Omental fat pad (tissue), 4 donors: ENCODE results near the gene MRPL10. TPM values are rescaled to one million over a fixed set of nuclear protein-coding genes. Genes with fewer than 3 reads are reported as not detected.

Source experiments
- ATAC-seq: fragments of 150-250 bp; one replicate; pipeline ENCODE4 v1.9.1; 2016; ENCODE audit warnings: mild to moderate bottlenecking, moderate library complexity; ENCODE audit not compliant: low FRiP score
- DNase-seq: peaks from one replicate; pipeline ENCODE4 v3.0.0-alpha.2; 2019; ENCODE audit warnings: low spot score
- total RNA-seq, 4 donors: library from RNA; depleted of rRNA; stranded (reverse); fragments of >200 nt; gene quantifications; one replicate each; pipeline ENCODE4 v1.1.0, GENCODE V29; 2016
- TF ChIP-seq, protein P1 (sequence below), 3 donors: fragments of 450-650 bp; IDR thresholded peaks; one replicate each; pipeline ENCODE4 v1.5.1; 2016 to 2017; ENCODE audit warnings: antibody characterized with exemption in 3 of 3, mild to moderate bottlenecking in 3 of 3, moderate library complexity in 2 of 3

MRPL10 gene
- total RNA-seq, 4 donors from 2014 or later = 23.1 to 50.5 (median 36.8) TPM

- DNase-seq = no peak
- TF ChIP-seq, protein P1, sequence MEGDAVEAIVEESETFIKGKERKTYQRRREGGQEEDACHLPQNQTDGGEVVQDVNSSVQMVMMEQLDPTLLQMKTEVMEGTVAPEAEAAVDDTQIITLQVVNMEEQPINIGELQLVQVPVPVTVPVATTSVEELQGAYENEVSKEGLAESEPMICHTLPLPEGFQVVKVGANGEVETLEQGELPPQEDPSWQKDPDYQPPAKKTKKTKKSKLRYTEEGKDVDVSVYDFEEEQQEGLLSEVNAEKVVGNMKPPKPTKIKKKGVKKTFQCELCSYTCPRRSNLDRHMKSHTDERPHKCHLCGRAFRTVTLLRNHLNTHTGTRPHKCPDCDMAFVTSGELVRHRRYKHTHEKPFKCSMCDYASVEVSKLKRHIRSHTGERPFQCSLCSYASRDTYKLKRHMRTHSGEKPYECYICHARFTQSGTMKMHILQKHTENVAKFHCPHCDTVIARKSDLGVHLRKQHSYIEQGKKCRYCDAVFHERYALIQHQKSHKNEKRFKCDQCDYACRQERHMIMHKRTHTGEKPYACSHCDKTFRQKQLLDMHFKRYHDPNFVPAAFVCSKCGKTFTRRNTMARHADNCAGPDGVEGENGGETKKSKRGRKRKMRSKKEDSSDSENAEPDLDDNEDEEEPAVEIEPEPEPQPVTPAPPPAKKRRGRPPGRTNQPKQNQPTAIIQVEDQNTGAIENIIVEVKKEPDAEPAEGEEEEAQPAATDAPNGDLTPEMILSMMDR (IDR thresholded peaks at IDR 0.05) = no peak
- no peak for ATAC-seq
These were observed 44.0 kb upstream of the MRPL10 start for GRCh38 chr17:47875011-47875985.

DNA sequence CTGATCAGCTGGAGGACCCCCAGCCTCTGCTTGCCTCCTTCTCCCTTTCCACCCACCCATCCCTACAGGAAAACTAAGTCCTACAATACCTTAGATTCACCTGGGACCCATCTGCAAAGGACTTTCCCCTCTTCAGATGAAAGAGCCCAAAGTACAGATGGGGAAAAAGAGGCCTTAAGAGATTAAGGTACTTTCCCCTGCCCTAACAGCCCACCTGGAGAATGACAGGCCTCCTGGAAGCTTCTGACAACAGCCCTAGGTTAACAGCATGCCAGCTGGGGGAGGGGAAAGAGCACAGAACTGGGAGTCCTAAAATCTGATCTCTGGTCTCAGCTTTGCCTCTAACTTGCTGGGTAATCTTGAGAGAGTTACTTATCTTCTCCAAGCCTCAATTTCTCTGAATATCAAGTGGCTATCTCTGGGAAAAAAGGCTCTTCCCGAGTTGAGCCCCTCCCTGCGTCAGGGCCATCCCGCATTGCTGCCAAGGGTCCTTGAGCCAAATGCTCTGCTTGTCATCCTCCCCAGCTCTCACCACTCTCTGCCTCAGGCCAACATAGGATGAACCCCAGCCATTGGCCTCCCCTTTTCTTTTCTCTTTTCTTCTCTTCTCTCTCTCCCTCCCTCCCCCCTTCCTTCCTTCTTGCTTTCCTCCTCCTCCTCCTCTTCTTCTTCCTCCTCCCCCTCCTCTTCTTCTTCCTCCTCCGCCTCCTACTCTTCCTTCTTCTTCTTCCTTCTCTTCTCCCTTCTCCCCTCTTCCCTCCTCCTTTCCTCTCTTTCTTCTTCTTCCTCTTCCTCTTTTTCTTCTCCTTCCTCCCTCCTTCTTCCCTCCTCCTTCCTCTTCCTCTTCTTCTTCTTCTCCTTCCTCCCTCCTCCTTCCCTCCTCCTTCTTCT, 42.1 kb upstream of the MRPL10 start:
- ATAC-seq (no peak), DNase-seq (no peak)
- TF ChIP-seq, protein P1 (IDR thresholded peaks at IDR 0.05) = no peak

GRCh38 chr17:47872651-47873161, 41.4 kb upstream of the MRPL10 start:
- DNase-seq = no peak
- peak; percentile 49 for ATAC-seq
- TF ChIP-seq, protein P1 (IDR thresholded peaks at IDR 0.05) = no peak

DNA sequence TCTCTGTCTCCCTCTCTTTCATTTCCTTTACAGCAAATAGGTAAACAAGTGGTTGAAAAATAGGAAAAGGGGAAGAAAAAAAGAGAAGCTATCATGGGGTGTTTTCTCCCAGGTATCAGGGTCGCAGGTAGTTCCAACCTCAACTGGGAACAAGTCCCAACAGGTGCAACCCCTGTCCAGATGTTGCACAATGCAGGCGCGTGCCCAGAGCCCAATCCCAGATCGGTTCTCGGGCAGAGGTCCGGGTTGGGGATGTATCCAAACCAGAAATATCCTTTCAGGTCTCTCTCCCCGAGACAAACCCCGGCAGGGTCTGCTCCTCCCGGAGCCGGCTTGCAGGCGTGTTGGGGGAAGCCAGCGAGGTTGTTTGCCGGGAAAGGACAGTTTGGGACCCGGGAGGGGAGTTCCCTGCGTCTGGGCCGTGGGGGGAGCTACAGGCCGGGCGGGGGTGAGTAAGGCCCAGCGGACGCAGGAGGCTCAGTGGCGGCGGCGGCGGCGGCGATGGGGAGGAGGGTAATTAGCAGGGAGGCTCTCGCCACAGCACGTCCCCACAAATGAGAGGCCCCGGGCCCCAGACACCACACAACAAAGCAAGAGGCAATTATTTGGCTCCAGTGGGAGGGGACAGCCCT, 40.8 kb upstream of the MRPL10 start:
- DNase-seq (no peak), ATAC-seq (peak; percentile 69)
- TF ChIP-seq, protein P1 (IDR thresholded peaks at IDR 0.05) = no peak

GRCh38 chr17:47871048-47871447, 39.7 kb upstream of the MRPL10 start:
- ATAC-seq = no peak
- TF ChIP-seq, protein P1 (IDR thresholded peaks at IDR 0.05) = no peak

GRCh38 chr17:47870056-47870455, 38.7 kb upstream of the MRPL10 start:
- TF ChIP-seq, protein P1 (IDR thresholded peaks at IDR 0.05) = no peak
- DNase-seq (no peak), ATAC-seq (no peak)

More at GRCh38 chr17:47871048-47871447, 39.7 kb upstream of the MRPL10 start:
- DNase-seq = no peak
